Natural killer cell treated with Interleukin-12 subunit alpha and Interleukin-12 subunit beta and Interleukin-15 and Interleukin-18, amount 100 ng/mL, for 72 hours (primary cell): ENCODE data around the gene ZSCAN4. TPM values are rescaled to one million over a fixed set of nuclear protein-coding genes. Genes with fewer than 3 reads are reported as not detected.

ENCODE experiments used
- ATAC-seq, 2 donors: fragments of 150-1000 bp; cut with Tn5 transposase in 1 of 2; sonication (Bioruptor Pico), chemical (Tn5 transposase) in 1 of 2; 2 replicates each; pipeline ENCODE4 v1.10.0; 2021
- DNase-seq: peaks from one replicate; pipeline ENCODE4 v3.0.0; 2022; ENCODE audit warnings: low spot score
- H3K27ac Mint-ChIP-seq, 2 donors: 1 replicate in 1 of 2; 2 replicates in 1 of 2; pipeline ENCODE4 v1.8.0; 2022; ENCODE audit warnings: mixed read lengths in 2 of 2, mild to moderate bottlenecking in 1 of 2, moderate library complexity in 1 of 2
- H3K27me3 Mint-ChIP-seq, 2 donors: 1 replicate in 1 of 2; 2 replicates in 1 of 2; pipeline ENCODE4 v1.8.0; 2022; ENCODE audit warnings: mixed read lengths in 2 of 2
- H3K36me3 Mint-ChIP-seq: one replicate; pipeline ENCODE4 v1.8.0; 2022; ENCODE audit warnings: mixed read lengths
- H3K4me1 Mint-ChIP-seq, 2 donors: 1 replicate in 1 of 2; 2 replicates in 1 of 2; pipeline ENCODE4 v1.8.0; 2022; ENCODE audit warnings: low read depth in 2 of 2, mixed read lengths in 2 of 2, mild to moderate bottlenecking in 1 of 2
- H3K4me3 Mint-ChIP-seq: one replicate; pipeline ENCODE4 v1.8.0; 2022; ENCODE audit warnings: mixed read lengths
- H3K9me3 Mint-ChIP-seq: 2 replicates; pipeline ENCODE4 v1.8.0; 2022; ENCODE audit warnings: mixed read lengths
- total RNA-seq, 2 donors: library from RNA; stranded (reverse); gene quantifications; one replicate each; pipeline ENCODE4 v1.2.3, GENCODE V29; 2022

Gene ZSCAN4, protein sequence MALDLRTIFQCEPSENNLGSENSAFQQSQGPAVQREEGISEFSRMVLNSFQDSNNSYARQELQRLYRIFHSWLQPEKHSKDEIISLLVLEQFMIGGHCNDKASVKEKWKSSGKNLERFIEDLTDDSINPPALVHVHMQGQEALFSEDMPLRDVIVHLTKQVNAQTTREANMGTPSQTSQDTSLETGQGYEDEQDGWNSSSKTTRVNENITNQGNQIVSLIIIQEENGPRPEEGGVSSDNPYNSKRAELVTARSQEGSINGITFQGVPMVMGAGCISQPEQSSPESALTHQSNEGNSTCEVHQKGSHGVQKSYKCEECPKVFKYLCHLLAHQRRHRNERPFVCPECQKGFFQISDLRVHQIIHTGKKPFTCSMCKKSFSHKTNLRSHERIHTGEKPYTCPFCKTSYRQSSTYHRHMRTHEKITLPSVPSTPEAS
- not detected for total RNA-seq

DNA sequence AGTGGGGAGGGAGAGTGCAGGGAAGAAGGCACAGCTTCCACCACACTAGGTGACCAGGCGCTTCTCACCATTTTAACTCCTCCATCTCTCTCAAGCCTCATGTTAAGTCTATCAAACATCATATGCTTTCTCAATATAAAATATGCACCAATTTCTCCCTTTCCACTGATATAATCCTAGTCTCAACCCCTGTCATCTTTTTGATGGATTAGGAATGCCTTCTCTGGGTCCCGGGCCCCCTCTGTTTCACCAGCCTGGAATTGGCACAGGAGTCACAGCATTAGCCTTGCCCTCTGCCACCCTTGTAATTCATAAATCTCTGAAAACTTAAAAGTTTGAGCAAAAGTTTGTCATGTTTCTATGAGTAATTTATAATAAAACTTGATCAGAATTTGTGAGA lies at the start of gene ZSCAN4:
TSS of gene ZSCAN4 (plus strand) at position 301 of the 400 bp plus-strand sequence. CDS start 7,211 bp downstream, outside the sequence.
- H3K27ac Mint-ChIP-seq = no peak within 1 kb of the TSS

GRCh38 chr19:57620673-57621348 lies 47.9 kb upstream of the ZSCAN4 start:
- Mint-ChIP-seq H3K27ac (no peak overlapping the region), H3K9me3 (peaks cover 44% of the 10 kb centered on the region)

More for the DNA sequence above, at the start of gene ZSCAN4:
- Mint-ChIP-seq H3K36me3 (peaks cover 4% of the 10 kb centered on the region), H3K27me3 (peaks cover 14 to 15% of the 10 kb centered on the region in 2 donors), H3K4me3 (no peak within 1 kb of the TSS), H3K9me3 (peaks cover 4% of the 10 kb centered on the region), H3K4me1 (peaks cover 0 to 3% of the 10 kb centered on the region in 2 donors)
- no peak for DNase-seq
- no peak for ATAC-seq

DNA sequence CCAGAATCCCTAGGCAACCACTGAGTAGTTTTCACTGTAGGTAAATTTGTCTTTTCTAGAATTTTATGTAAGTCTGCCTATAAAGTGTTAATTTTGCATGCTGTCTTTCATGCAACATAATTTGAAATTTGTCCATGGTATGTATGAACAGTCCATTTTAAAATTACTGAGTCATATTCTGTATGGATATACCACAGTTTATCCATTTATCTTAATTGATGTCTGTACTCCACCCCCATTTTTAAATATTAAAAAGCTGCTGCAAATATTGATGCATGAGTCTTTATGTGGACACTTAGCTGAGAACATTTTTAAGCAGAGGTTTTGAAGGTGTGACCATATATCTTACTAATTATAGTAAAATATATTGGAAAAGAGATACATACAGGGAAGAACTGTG lies 45.6 kb upstream of the ZSCAN4 start:
- H3K9me3 Mint-ChIP-seq = peaks cover 29% of the 10 kb centered on the region
- no peak overlapping the region for H3K4me3 Mint-ChIP-seq
- no peaks in the 10 kb centered on the region for H3K27me3 Mint-ChIP-seq
- H3K27ac Mint-ChIP-seq = no peak overlapping the region
- DNase-seq = no peak
- peaks cover 4 to 10% of the 10 kb centered on the region in 2 donors for H3K4me1 Mint-ChIP-seq
- ATAC-seq = no peak
- H3K36me3 Mint-ChIP-seq = peaks cover 57% of the 10 kb centered on the region

More at GRCh38 chr19:57620673-57621348, 47.9 kb upstream of the ZSCAN4 start:
- H3K4me1 Mint-ChIP-seq = peaks cover 19 to 23% of the 10 kb centered on the region in 2 donors
- H3K27me3 Mint-ChIP-seq = no peaks in the 10 kb centered on the region
- H3K4me3 Mint-ChIP-seq = no peak overlapping the region
- ATAC-seq (no peak), DNase-seq (no peak)
- peaks cover 80% of the 10 kb centered on the region for H3K36me3 Mint-ChIP-seq

- Mint-ChIP-seq H3K4me1 (peaks cover 19 to 28% of the 10 kb centered on the region in 2 donors), H3K36me3 (peaks cover 46% of the 10 kb centered on the region), H3K27me3 (no peaks in the 10 kb centered on the region), H3K9me3 (peaks cover 21% of the 10 kb centered on the region), H3K27ac (peak within 1 kb of the TSS; percentile 53 to 76), H3K4me3 (peak within 1 kb of the TSS; percentile 90)
- DNase-seq = peak; percentile 93
- peak; percentile 100 for ATAC-seq
Observed at GRCh38 chr19:57632987-57633831, 35.5 kb upstream of the ZSCAN4 start, which contains the start of gene ZNF211. Gene ZNF211, plus strand, starts transcription at chr19:57633168. Its CDS starts 179 bp downstream, at chr19:57633347.

- peaks cover 19 to 28% of the 10 kb centered on the region in 2 donors for H3K4me1 Mint-ChIP-seq
- H3K36me3 Mint-ChIP-seq = peaks cover 52% of the 10 kb centered on the region
- H3K9me3 Mint-ChIP-seq = peaks cover 22% of the 10 kb centered on the region
- H3K4me3 Mint-ChIP-seq = peak overlapping the region; percentile 90
- ATAC-seq (no peak), DNase-seq (no peak)
- no peaks in the 10 kb centered on the region for H3K27me3 Mint-ChIP-seq
- H3K27ac Mint-ChIP-seq = peak overlapping the region in 1 of 2 donors; percentile 76
Observed at GRCh38 chr19:57633832-57634131, 35.0 kb upstream of the ZSCAN4 start.

DNA sequence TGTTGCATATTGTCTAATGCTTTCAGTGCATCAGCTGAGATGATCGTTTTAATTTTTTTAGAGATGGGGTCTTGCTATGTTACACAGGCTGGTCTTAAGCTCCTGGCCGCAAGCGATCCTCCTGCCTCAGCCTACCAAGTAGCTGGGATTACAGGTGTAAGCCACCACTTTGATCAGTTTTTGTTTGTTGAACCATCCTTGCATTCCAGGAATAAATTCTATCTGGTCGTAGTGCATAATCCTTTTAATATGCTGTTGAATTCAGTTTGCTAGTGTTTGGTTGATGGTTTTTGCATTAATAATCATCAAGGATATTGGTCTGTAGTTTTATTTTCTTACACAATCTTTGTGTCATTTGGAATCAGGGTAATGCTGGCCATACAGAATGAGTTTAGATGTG lies 31.4 kb upstream of the ZSCAN4 start:
- H3K4me1 Mint-ChIP-seq = peaks cover 19 to 28% of the 10 kb centered on the region in 2 donors
- DNase-seq (no peak), ATAC-seq (no peak)
- peaks cover 80% of the 10 kb centered on the region for H3K36me3 Mint-ChIP-seq
- no peak overlapping the region for H3K27ac Mint-ChIP-seq
- no peaks in the 10 kb centered on the region for H3K27me3 Mint-ChIP-seq
- H3K9me3 Mint-ChIP-seq = peaks cover 32% of the 10 kb centered on the region
- H3K4me3 Mint-ChIP-seq = no peak overlapping the region

GRCh38 chr19:57641715-57642234 lies 27.0 kb upstream of the ZSCAN4 start:
- DNase-seq (no peak), ATAC-seq (no peak)
- H3K27ac Mint-ChIP-seq = no peak overlapping the region
- peaks cover 29% of the 10 kb centered on the region for H3K9me3 Mint-ChIP-seq
- H3K4me3 Mint-ChIP-seq = no peak overlapping the region
- H3K4me1 Mint-ChIP-seq = no peaks in the 10 kb centered on the region
- no peaks in the 10 kb centered on the region for H3K27me3 Mint-ChIP-seq
- peaks cover 74% of the 10 kb centered on the region for H3K36me3 Mint-ChIP-seq

DNA sequence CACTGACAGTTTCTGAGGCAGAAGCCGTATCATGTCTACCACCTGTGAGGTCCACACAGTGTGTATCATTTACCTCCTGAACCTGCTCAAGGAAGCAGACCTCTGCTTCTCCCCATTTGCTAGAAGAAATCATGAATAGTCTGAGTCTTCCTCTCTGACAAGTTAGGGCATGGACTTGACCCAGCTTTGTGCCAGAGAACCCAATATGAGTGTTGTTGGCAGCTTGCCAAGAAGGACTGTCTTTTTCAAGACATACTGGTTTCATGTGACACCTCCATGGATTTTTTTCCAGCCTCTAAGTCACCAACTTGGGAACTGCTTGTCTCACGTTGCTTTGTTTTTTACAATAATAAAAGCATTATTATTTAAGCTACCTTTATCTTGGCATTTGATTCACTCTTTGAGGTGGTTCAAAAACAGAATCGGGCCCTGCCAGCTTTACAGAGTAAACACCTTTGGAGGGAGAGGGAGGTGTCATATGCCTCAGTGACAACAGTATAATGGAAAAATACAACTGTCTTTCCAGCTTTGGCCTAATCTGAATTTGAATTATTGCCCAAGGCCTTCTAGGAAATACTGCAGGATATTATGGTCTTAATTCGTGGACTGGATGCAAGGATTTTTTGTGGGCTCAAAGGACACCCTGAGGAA lies 26.2 kb upstream of the ZSCAN4 start:
- ATAC-seq (no peak), DNase-seq (no peak)
- H3K9me3 Mint-ChIP-seq = peaks cover 24% of the 10 kb centered on the region
- peaks cover 74% of the 10 kb centered on the region for H3K36me3 Mint-ChIP-seq
- no peaks in the 10 kb centered on the region for H3K4me1 Mint-ChIP-seq
- H3K27ac Mint-ChIP-seq = no peak overlapping the region
- no peaks in the 10 kb centered on the region for H3K27me3 Mint-ChIP-seq
- H3K4me3 Mint-ChIP-seq = no peak overlapping the region

DNA sequence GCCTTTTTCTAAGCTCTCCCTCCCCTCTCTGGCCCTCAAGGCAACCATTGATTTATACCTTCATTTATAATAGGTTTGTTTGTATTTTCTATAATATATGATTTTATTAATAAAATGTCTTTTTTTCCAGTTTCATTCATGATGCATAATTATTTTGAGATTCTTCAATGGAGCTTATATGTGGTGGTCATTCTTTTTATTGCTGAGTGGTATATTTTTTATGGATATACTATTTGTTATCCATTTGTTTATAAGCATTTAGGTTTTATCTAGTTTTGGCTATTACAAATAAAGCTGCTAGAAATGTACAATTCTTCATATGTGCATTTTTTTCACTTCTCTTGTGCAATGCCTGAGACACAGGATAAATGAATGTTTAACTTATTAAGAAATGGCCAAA lies 25.0 kb upstream of the ZSCAN4 start:
- Mint-ChIP-seq H3K27me3 (no peaks in the 10 kb centered on the region), H3K36me3 (peaks cover 72% of the 10 kb centered on the region), H3K9me3 (peaks cover 24% of the 10 kb centered on the region)

DNA sequence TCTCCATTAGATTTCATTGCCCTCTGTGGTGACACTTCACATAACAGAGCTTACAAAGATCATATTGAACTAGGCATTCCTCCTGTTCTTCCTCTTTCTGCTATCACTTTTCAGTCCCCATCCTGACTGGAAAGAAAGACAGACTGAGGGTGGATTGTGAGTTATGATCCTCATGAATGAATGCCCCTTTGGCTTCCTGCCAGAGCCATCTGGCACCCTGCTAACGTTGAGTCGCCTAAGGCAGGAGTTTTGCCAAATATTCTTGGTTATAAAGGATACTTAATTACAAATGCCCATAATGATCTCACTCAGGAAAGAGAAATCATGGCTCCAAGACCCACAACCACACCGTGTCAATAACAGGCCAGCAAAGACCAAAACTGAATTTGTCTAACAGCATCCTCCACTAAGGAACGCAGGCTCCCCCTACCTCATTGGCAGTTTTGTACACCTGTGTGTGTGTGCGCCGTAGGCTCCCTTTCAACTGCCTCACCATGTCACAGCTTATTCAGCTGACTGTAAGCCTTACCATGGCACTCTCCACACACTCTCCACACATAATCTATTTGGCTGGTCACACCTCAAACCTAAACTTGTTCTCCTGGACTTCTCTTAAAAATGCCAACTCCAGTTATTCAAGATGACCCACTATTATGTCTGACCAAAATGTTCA lies 20.3 kb upstream of the ZSCAN4 start:
- H3K27ac Mint-ChIP-seq = no peak overlapping the region
- H3K4me1 Mint-ChIP-seq = peaks cover 7 to 11% of the 10 kb centered on the region in 2 donors
- peaks cover 40% of the 10 kb centered on the region for H3K36me3 Mint-ChIP-seq
- ATAC-seq = no peak
- DNase-seq = no peak
- no peak overlapping the region for H3K4me3 Mint-ChIP-seq
- peaks cover 28% of the 10 kb centered on the region for H3K9me3 Mint-ChIP-seq
- peaks cover 10 to 11% of the 10 kb centered on the region in 2 donors for H3K27me3 Mint-ChIP-seq

More for the DNA sequence above, 25.0 kb upstream of the ZSCAN4 start:
- DNase-seq (no peak), ATAC-seq (no peak)
- no peak overlapping the region for H3K27ac Mint-ChIP-seq
- H3K4me3 Mint-ChIP-seq = no peak overlapping the region
- no peaks in the 10 kb centered on the region for H3K4me1 Mint-ChIP-seq

- ATAC-seq (no peak), DNase-seq (no peak)
- Mint-ChIP-seq H3K4me1 (peaks cover 7 to 11% of the 10 kb centered on the region in 2 donors), H3K9me3 (peaks cover 45% of the 10 kb centered on the region), H3K27ac (peak overlapping the region in 1 of 2 donors; percentile 70), H3K4me3 (peak overlapping the region; percentile 23), H3K36me3 (peaks cover 55% of the 10 kb centered on the region), H3K27me3 (peaks cover 20 to 31% of the 10 kb centered on the region in 2 donors)
Observed at GRCh38 chr19:57651654-57651996, 17.1 kb upstream of the ZSCAN4 start.

- DNase-seq = no peak
- peaks cover 41% of the 10 kb centered on the region for H3K9me3 Mint-ChIP-seq
Observed at GRCh38 chr19:57653689-57654088, 15.0 kb upstream of the ZSCAN4 start.

More at GRCh38 chr19:57653689-57654088, 15.0 kb upstream of the ZSCAN4 start:
- H3K36me3 Mint-ChIP-seq = peaks cover 39% of the 10 kb centered on the region
- H3K4me1 Mint-ChIP-seq = peaks cover 7 to 11% of the 10 kb centered on the region in 2 donors
- H3K4me3 Mint-ChIP-seq = no peak overlapping the region
- H3K27ac Mint-ChIP-seq = no peak overlapping the region
- peaks cover 21 to 31% of the 10 kb centered on the region in 2 donors for H3K27me3 Mint-ChIP-seq
- ATAC-seq = no peak
